ENCODE measurements around the gene CDC42EP3.

CDC42EP3 gene

DNA sequence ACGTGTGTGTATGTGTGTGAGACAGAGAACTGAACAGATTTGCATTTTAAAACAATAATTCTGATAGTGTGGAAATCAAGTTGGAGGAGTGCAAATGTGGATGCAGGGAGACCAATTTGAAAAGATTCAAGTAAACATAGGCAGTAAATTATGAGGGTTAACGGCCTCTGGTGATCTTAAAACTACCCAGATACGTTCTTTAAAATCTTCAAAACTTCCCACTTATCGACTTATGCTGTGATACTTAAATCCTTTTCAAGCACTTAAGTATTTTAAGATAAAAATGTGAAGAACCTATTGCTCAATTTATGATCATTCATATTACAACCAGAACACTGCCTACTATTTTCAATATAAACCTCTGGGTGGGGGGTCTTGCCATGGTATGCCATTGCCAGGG, 37.7 kb upstream of the CDC42EP3 start:
- H4K20me1 ChIP-seq (ENCODE audit: insufficient read depth, low read length) = no peaks in the 10 kb centered on the region
- no peak overlapping the region for H3K27ac ChIP-seq (ENCODE audit: low read length)
- H3K4me1 ChIP-seq (ENCODE audit: low read length) = peaks cover 30% of the 10 kb centered on the region
- no peaks in the 10 kb centered on the region for H3K36me3 ChIP-seq (replicated peaks; ENCODE audit: low read depth, low read length)
- H3K9me3 ChIP-seq (ENCODE audit: insufficient read depth, low read length) = no peaks in the 10 kb centered on the region
- H3K4me3 ChIP-seq (ENCODE audit: low read length) = no peak overlapping the region
- TF ChIP-seq, protein P1, sequence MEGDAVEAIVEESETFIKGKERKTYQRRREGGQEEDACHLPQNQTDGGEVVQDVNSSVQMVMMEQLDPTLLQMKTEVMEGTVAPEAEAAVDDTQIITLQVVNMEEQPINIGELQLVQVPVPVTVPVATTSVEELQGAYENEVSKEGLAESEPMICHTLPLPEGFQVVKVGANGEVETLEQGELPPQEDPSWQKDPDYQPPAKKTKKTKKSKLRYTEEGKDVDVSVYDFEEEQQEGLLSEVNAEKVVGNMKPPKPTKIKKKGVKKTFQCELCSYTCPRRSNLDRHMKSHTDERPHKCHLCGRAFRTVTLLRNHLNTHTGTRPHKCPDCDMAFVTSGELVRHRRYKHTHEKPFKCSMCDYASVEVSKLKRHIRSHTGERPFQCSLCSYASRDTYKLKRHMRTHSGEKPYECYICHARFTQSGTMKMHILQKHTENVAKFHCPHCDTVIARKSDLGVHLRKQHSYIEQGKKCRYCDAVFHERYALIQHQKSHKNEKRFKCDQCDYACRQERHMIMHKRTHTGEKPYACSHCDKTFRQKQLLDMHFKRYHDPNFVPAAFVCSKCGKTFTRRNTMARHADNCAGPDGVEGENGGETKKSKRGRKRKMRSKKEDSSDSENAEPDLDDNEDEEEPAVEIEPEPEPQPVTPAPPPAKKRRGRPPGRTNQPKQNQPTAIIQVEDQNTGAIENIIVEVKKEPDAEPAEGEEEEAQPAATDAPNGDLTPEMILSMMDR (IDR thresholded peaks at IDR 0.05; ENCODE audit: low read depth, low read length) = no peak
- no peak for TF ChIP-seq EZH2phosphoT487 (IDR thresholded peaks at IDR 0.05; ENCODE audit: low read depth)
- no peaks in the 10 kb centered on the region for H3K79me2 ChIP-seq (ENCODE audit: low read length)
- H3K9ac ChIP-seq (ENCODE audit: low read length) = no peak overlapping the region
- no peak overlapping the region for H2AFZ ChIP-seq (ENCODE audit: low read depth, low read length)
- no peak overlapping the region for H3K4me2 ChIP-seq (ENCODE audit: low read length)
- H3K27me3 ChIP-seq (ENCODE audit: low read depth, low read length) = 0 out of 2 replicates have a peak, but pooled peaks cover 5% of the 10 kb centered on the region

DNA sequence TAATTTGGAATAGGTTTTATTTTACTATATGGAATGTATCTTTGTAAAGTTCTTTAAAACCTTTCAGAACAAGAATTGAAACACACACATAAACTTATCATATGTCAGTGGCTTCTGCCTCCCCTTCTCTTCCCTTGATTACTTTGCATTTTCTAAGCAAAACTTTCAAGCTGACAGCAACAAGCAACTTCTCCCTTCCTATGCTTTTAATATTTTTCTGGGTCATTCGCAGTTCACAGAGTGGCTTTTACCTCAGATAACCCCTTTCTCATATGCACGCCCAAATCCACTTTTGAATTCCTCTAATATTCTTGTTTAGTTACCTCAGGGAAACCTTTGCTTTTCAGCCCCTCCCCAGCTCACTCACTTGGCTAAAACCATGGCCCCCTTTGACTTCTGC, 36.7 kb upstream of the CDC42EP3 start:
- Histone ChIP-seq H3K9me3 (ENCODE audit: insufficient read depth, low read length) (no peaks in the 10 kb centered on the region), H3K27ac (ENCODE audit: low read length) (no peak overlapping the region), H3K36me3 (replicated peaks; ENCODE audit: low read depth, low read length) (no peaks in the 10 kb centered on the region), H3K4me2 (ENCODE audit: low read length) (peak overlapping the region; percentile 28; the same call in 1 of the 2 replicates), H3K9ac (ENCODE audit: low read length) (no peak overlapping the region), H4K20me1 (ENCODE audit: insufficient read depth, low read length) (no peaks in the 10 kb centered on the region), H3K79me2 (ENCODE audit: low read length) (no peaks in the 10 kb centered on the region), H2AFZ (ENCODE audit: low read depth, low read length) (no peak overlapping the region), H3K4me1 (ENCODE audit: low read length) (peaks cover 25% of the 10 kb centered on the region), H3K4me3 (ENCODE audit: low read length) (no peak overlapping the region), H3K27me3 (ENCODE audit: low read depth, low read length) (0 out of 2 replicates have a peak, but pooled peaks cover 5% of the 10 kb centered on the region)
- TF ChIP-seq EZH2phosphoT487 (IDR thresholded peaks at IDR 0.05; ENCODE audit: low read depth) = no peak
- TF ChIP-seq, protein P1 (IDR thresholded peaks at IDR 0.05; ENCODE audit: low read depth, low read length) = no peak

DNA sequence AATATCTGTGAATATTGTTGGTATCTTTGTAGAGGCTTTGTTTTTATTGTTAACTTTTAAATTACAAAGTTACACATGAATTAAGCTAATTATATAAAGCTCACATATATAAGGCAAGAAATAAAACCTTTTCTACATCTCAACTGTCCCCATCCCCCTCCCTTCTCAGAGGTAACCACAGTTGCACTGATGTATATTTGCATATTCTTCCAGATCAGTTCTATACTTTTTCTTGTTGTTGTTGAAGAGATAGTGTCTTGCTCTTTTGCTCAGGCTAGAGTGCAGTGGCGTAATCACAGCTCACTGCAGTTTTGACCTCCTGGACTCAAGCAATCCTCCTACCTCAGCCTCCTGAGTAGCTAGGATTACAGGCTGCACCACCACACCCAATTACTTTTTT, 36.0 kb upstream of the CDC42EP3 start:
- Histone ChIP-seq H3K36me3 (replicated peaks; ENCODE audit: low read depth, low read length) (no peaks in the 10 kb centered on the region), H2AFZ (ENCODE audit: low read depth, low read length) (no peak overlapping the region), H3K4me2 (ENCODE audit: low read length) (0 out of 2 replicates have a peak overlapping the region, but pooled peaks have one; percentile 14), H3K9me3 (ENCODE audit: insufficient read depth, low read length) (no peaks in the 10 kb centered on the region), H3K4me3 (ENCODE audit: low read length) (no peak overlapping the region), H3K27me3 (ENCODE audit: low read depth, low read length) (0 out of 2 replicates have a peak, but pooled peaks cover 5% of the 10 kb centered on the region), H3K9ac (ENCODE audit: low read length) (no peak overlapping the region), H3K4me1 (ENCODE audit: low read length) (peaks cover 20% of the 10 kb centered on the region), H4K20me1 (ENCODE audit: insufficient read depth, low read length) (no peaks in the 10 kb centered on the region), H3K27ac (ENCODE audit: low read length) (no peak overlapping the region), H3K79me2 (ENCODE audit: low read length) (no peaks in the 10 kb centered on the region)
- TF ChIP-seq, protein P1 (IDR thresholded peaks at IDR 0.05; ENCODE audit: low read depth, low read length) = no peak
- TF ChIP-seq EZH2phosphoT487 (IDR thresholded peaks at IDR 0.05; ENCODE audit: low read depth) = no peak

DNA sequence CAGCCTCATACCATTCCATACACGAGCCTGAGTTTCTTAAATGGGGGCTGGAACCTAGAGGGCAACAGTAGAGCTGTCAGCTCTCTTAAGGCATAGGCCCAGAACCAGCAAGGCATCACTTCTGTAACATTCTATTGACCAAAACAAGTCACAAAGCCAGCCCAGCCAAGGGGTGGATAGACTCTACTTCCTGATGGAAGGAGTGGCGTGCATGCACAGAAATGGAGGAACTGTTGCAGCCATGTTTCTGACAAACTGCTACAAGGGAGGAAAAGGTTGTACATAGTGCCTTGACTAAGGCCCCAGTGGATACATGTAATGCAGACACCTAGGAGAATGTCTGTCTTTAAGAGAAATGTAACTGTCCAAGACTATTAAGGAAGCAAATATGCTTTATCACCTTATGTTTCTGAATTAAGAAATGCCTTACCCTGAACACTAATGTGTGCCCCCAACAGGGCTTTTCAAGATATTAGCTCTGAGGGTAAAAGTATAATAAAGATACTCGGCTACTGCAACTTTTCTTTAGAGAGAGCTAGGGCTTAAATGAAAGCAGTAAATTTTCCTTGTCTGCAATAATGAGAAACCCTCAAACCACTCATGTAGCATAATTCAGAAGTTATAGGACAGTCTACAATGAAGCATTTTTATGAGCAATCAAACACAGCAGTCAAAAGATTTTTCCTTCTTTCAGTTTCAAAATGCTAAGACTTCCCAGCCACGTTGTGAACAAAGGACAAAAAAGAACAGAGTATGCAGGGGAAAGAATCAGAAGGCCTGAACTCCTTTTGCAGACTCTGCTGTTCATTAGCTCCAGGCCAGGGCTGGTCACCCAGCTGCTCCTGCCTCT, 35.1 kb upstream of the CDC42EP3 start:
- Histone ChIP-seq H3K4me1 (ENCODE audit: low read length) (peaks cover 20% of the 10 kb centered on the region), H3K4me2 (ENCODE audit: low read length) (0 out of 2 replicates have a peak overlapping the region, but pooled peaks have one; percentile 14), H3K79me2 (ENCODE audit: low read length) (no peaks in the 10 kb centered on the region), H3K4me3 (ENCODE audit: low read length) (no peak overlapping the region), H3K9me3 (ENCODE audit: insufficient read depth, low read length) (no peaks in the 10 kb centered on the region), H3K27me3 (ENCODE audit: low read depth, low read length) (0 out of 2 replicates have a peak, but pooled peaks cover 5% of the 10 kb centered on the region), H3K9ac (ENCODE audit: low read length) (no peak overlapping the region), H3K36me3 (replicated peaks; ENCODE audit: low read depth, low read length) (no peaks in the 10 kb centered on the region), H4K20me1 (ENCODE audit: insufficient read depth, low read length) (no peaks in the 10 kb centered on the region), H2AFZ (ENCODE audit: low read depth, low read length) (peak overlapping the region; percentile 3), H3K27ac (ENCODE audit: low read length) (no peak overlapping the region)
- TF ChIP-seq EZH2phosphoT487 (IDR thresholded peaks at IDR 0.05; ENCODE audit: low read depth) = no peak
- TF ChIP-seq, protein P1 (IDR thresholded peaks at IDR 0.05; ENCODE audit: low read depth, low read length) = no peak

All from OCI-LY3 (cell line).